ENCODE results near the gene CHD6. TPM values are rescaled to one million over a fixed set of nuclear protein-coding genes. Genes with fewer than 3 reads are reported as not detected.

CHD6 gene
- total and polyA plus RNA-seq, 2 experiments from 2014 or later: 12.6 to 24.9 TPM

DNA sequence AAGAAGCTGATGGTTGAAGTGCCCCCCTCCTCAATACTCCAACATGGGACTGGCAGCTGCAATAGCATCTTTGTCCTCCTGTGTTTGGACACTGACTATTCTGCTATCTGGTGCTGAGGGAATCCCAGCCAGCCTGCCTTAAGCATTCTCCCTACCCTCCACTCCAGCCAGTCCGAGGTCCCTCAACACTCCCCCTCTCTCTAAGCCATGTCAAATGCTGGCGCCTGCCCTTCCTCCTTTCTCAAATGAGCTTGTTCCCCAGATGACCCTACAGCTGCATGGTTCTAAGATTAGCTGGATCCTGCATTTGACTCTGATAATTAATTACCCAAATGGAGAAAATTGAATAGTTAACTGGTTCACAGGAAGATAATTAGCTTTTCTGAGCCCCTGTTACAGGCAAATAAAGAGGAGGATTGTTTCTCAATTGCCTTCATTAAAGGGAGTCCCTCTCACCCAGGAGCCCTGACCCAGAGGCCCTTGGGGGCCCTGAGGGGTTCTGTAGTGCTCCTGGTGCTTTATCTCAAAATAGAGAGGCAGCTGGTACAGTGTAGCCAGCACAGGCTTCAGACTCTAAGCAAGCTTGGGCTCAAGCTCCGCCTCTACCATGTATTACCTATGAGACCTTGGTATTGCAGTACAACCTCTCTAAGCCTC lies 37.9 kb upstream of the CHD6 start:
- in situ Hi-C loops (cut with MboI): no loop called here
- Histone ChIP-seq H2AFZ (no peak overlapping the region), H3K36me3 (ENCODE audit: low read depth) (no peaks in the 10 kb centered on the region), H3K79me2 (ENCODE audit: insufficient read depth) (no peaks in the 10 kb centered on the region), H3K27ac (no peak overlapping the region), H3K4me2 (ENCODE audit: unreplicated experiment) (no peak overlapping the region), H3K4me1 (ENCODE audit: insufficient read depth) (no peaks in the 10 kb centered on the region), H3K9me3 (ENCODE audit: low read depth) (no peaks in the 10 kb centered on the region), H3K9me2 (ENCODE audit: insufficient read depth) (no peaks in the 10 kb centered on the region), H3K27me3 (replicated peaks; ENCODE audit: insufficient read depth) (no peaks in the 10 kb centered on the region), H4K20me1 (ENCODE audit: insufficient read depth) (no peaks in the 10 kb centered on the region), H3K4me3 (no peak overlapping the region), H3F3A (ENCODE audit: insufficient read depth) (no peaks in the 10 kb centered on the region), H3K9ac (no peak overlapping the region)
- 35 to 41% methylated on average over 3 of the region's 3 CpGs for WGBS, 2 experiments (ENCODE audit: low coverage in 1 of 2, low lambda C conversion rate in 2 of 2, missing lambda C conversion rate in 2 of 2)
- DNase-seq: no peak
- no peak for TF ChIP-seq EZH2 (IDR thresholded peaks at IDR 0.05; ENCODE audit: insufficient read depth, poor library complexity, severe bottlenecking)
- TF ChIP-seq EZH2phosphoT487 (IDR thresholded peaks at IDR 0.05; ENCODE audit: insufficient read depth, low read depth): no peak

DNA sequence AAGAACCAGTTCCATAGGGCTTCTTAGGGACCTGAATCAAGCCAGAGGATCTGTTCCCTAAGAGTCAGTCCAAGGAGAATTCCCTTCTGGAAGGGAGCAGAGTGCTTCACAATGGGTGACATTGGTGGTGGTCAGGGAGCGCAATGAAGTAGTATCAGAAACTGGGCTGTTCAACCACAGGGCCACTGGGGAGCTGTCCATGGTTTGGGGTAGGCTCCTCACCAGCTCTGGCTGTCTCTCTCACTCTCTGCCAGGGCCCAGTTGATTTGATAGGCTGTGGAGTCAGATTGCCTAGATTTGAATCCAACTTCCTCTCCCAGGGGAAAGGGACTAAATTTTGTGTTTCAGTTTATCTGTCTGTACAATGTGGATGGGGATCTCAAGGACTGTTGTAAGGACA lies 36.7 kb upstream of the CHD6 start:
- no peaks in the 10 kb centered on the region for H4K20me1 ChIP-seq (ENCODE audit: insufficient read depth)
- no peaks in the 10 kb centered on the region for H3K9me2 ChIP-seq (ENCODE audit: insufficient read depth)
- no peak overlapping the region for H2AFZ ChIP-seq
- H3K4me1 ChIP-seq (ENCODE audit: insufficient read depth): no peaks in the 10 kb centered on the region
- 0 out of 2 replicates have a peak, but pooled peaks cover 5% of the 10 kb centered on the region for H3K27me3 ChIP-seq (replicated peaks; ENCODE audit: insufficient read depth)
- no peaks in the 10 kb centered on the region for H3F3A ChIP-seq (ENCODE audit: insufficient read depth)
- DNase-seq: peak; percentile 27
- no peaks in the 10 kb centered on the region for H3K36me3 ChIP-seq (ENCODE audit: low read depth)
- H3K4me2 ChIP-seq (ENCODE audit: unreplicated experiment): no peak overlapping the region
- H3K9ac ChIP-seq: no peak overlapping the region
- WGBS, 2 experiments (ENCODE audit: low coverage in 1 of 2, low lambda C conversion rate in 2 of 2, missing lambda C conversion rate in 2 of 2): 83 to 94% methylated on average over 1 of the region's 1 CpG
- in situ Hi-C loops (cut with MboI): no loop called here
- no peaks in the 10 kb centered on the region for H3K9me3 ChIP-seq (ENCODE audit: low read depth)
- H3K27ac ChIP-seq: no peak overlapping the region
- TF ChIP-seq EZH2 (IDR thresholded peaks at IDR 0.05; ENCODE audit: insufficient read depth, poor library complexity, severe bottlenecking) (no peak), EZH2phosphoT487 (IDR thresholded peaks at IDR 0.05; ENCODE audit: insufficient read depth, low read depth) (no peak)
- H3K4me3 ChIP-seq: no peak overlapping the region
- no peaks in the 10 kb centered on the region for H3K79me2 ChIP-seq (ENCODE audit: insufficient read depth)

DNA sequence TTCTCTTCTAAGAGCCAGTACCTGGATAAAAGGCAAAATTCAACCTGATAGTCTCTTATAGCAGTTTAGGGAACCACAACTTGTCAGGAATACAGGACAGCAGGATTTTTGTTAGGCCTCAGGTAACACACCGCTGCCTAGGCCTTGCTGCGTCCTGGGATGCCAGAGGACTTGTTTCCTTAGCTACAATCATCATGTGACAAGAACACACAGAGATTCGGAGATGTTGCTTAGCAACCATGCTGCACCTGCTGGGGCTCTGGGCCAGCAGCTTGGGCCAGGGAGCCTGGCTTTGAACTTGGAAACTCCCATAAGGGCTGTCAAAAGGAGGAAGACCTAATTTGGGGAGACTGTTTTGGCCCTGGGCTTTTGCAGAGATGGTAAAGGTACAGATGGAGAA lies 36.1 kb upstream of the CHD6 start:
- Histone ChIP-seq H3K4me1 (ENCODE audit: insufficient read depth) (no peaks in the 10 kb centered on the region), H3F3A (ENCODE audit: insufficient read depth) (no peaks in the 10 kb centered on the region), H3K27ac (no peak overlapping the region), H3K79me2 (ENCODE audit: insufficient read depth) (no peaks in the 10 kb centered on the region), H3K9me2 (ENCODE audit: insufficient read depth) (no peaks in the 10 kb centered on the region), H3K27me3 (replicated peaks; ENCODE audit: insufficient read depth) (0 out of 2 replicates have a peak, but pooled peaks cover 5% of the 10 kb centered on the region), H3K9me3 (ENCODE audit: low read depth) (no peaks in the 10 kb centered on the region), H2AFZ (no peak overlapping the region), H3K4me2 (ENCODE audit: unreplicated experiment) (no peak overlapping the region), H3K4me3 (no peak overlapping the region), H4K20me1 (ENCODE audit: insufficient read depth) (no peaks in the 10 kb centered on the region), H3K9ac (no peak overlapping the region), H3K36me3 (ENCODE audit: low read depth) (no peaks in the 10 kb centered on the region)
- 8 to 13% methylated on average over 3 of the region's 3 CpGs for WGBS, 2 experiments (ENCODE audit: low coverage in 1 of 2, low lambda C conversion rate in 2 of 2, missing lambda C conversion rate in 2 of 2)
- TF ChIP-seq EZH2phosphoT487 (IDR thresholded peaks at IDR 0.05; ENCODE audit: insufficient read depth, low read depth) (no peak), EZH2 (IDR thresholded peaks at IDR 0.05; ENCODE audit: insufficient read depth, poor library complexity, severe bottlenecking) (no peak)
- no peak for DNase-seq
- in situ Hi-C loops (cut with MboI): no loop called here

DNA sequence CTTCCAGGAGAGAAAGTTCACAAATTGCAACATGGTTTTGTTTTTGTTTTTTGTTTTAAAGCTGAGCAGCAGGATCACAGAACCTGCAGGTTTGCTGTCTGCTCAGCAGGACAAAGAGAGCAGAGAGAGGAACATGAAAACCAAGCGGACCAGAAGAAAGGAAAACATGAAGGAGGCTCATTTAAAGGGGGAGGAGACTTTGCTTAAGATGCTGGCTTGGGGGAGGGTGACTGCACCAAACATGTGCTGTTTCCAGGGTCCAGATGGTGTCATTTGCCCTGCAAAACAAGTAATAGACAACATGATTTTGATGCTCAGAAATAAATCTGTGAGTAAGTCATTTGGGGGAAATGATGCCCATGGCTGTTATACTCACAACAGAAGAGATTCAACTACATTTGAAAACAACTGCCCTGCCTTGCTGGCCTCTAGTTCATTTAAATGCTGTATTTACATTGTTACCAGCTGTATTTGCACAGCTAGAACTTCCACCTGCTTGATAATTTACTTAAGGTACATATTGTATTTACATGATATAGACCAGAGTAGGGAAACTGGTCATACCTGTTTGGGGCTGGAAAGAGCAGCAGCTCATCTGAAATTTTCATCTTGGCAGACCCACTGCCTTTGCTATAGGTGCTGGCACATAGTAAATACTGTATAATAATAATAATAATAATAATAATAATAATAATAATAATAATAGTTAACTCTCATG lies 32.2 kb upstream of the CHD6 start:
- H3K79me2 ChIP-seq (ENCODE audit: insufficient read depth): no peaks in the 10 kb centered on the region
- H3K4me3 ChIP-seq: no peak overlapping the region
- DNase-seq: no peak
- H3K9me2 ChIP-seq (ENCODE audit: insufficient read depth): no peaks in the 10 kb centered on the region
- in situ Hi-C loops (cut with MboI): no loop called here
- no peak overlapping the region for H3K4me2 ChIP-seq (ENCODE audit: unreplicated experiment)
- no peaks in the 10 kb centered on the region for H4K20me1 ChIP-seq (ENCODE audit: insufficient read depth)
- H3K4me1 ChIP-seq (ENCODE audit: insufficient read depth): no peaks in the 10 kb centered on the region
- no peak overlapping the region for H3K9ac ChIP-seq
- no peaks in the 10 kb centered on the region for H3K36me3 ChIP-seq (ENCODE audit: low read depth)
- no peak overlapping the region for H2AFZ ChIP-seq
- H3F3A ChIP-seq (ENCODE audit: insufficient read depth): no peaks in the 10 kb centered on the region
- peaks cover 17% of the 10 kb centered on the region; the same call in 1 of the 2 replicates for H3K27me3 ChIP-seq (replicated peaks; ENCODE audit: insufficient read depth)
- TF ChIP-seq EZH2phosphoT487 (IDR thresholded peaks at IDR 0.05; ENCODE audit: insufficient read depth, low read depth): no peak
- TF ChIP-seq EZH2 (IDR thresholded peaks at IDR 0.05; ENCODE audit: insufficient read depth, poor library complexity, severe bottlenecking): no peak
- no peak overlapping the region for H3K27ac ChIP-seq
- 36 to 38% methylated on average over 1 of the region's 1 CpG for WGBS, 2 experiments (ENCODE audit: low coverage in 1 of 2, low lambda C conversion rate in 2 of 2, missing lambda C conversion rate in 2 of 2)
- no peaks in the 10 kb centered on the region for H3K9me3 ChIP-seq (ENCODE audit: low read depth)
